Neural cell (in vitro differentiated cells): ENCODE measurements around the gene NR2F1-AS1. TPM values are rescaled to one million over a fixed set of nuclear protein-coding genes. Genes with fewer than 3 reads are reported as not detected.

Experiments used
- H2AFZ ChIP-seq: fragments of 200-600, 300-800 bp; sonication (generic), shearing (Covaris generic); 2 replicates; pipeline ENCODE4 v1.6.0; 2014; ENCODE audit warnings: low read depth, mild to moderate bottlenecking, antibody characterized with exemption, low read length, moderate library complexity
- H3F3A ChIP-seq: fragments of 200-600 bp; shearing (Covaris generic); 2 replicates; pipeline ENCODE4 v1.6.1; 2016; ENCODE audit warnings: mild to moderate bottlenecking, moderate library complexity, mixed read lengths, antibody characterized with exemption, low read length; ENCODE audit not compliant: insufficient read depth, poor library complexity, severe bottlenecking
- H3K27ac ChIP-seq: fragments of 200-600, 300-800 bp; sonication (generic), shearing (Covaris generic); 2 replicates; pipeline ENCODE4 v1.5.1; 2014; ENCODE audit warnings: mild to moderate bottlenecking, low read length, moderate library complexity
- H3K27me3 ChIP-seq: fragments of 300-800, 200-600 bp; sonication (generic), shearing (Covaris generic); 2 replicates; pipeline ENCODE4 v1.6.0; 2014; ENCODE audit warnings: mild to moderate bottlenecking, low read depth, low read length, moderate library complexity; ENCODE audit not compliant: insufficient read depth
- H3K36me3 ChIP-seq: fragments of 300-800, 200-600 bp; sonication (generic), shearing (Covaris generic); 2 replicates; pipeline ENCODE4 v1.5.1; 2014; ENCODE audit warnings: mild to moderate bottlenecking, antibody characterized with exemption, low read length, moderate library complexity; ENCODE audit not compliant: insufficient read depth
- H3K4me2 ChIP-seq: fragments of 300-800, 200-600 bp; sonication (generic), shearing (Covaris generic); 2 replicates; pipeline ENCODE4 v1.6.0; 2014; ENCODE audit warnings: mild to moderate bottlenecking, low read length
- H3K4me3 ChIP-seq: fragments of 300-800, 200-600 bp; sonication (generic), shearing (Covaris generic); 2 replicates; pipeline ENCODE4 v1.5.1; 2014; ENCODE audit warnings: mild to moderate bottlenecking, low read length, moderate library complexity
- H3K79me2 ChIP-seq: fragments of 200-600 bp; shearing (Covaris generic); replicated peaks from 2 replicates; pipeline ENCODE4 v1.6.0; 2014; ENCODE audit warnings: mild to moderate bottlenecking, low read length, moderate library complexity; ENCODE audit not compliant: insufficient read depth
- H3K9ac ChIP-seq: fragments of 300-800, 200-600 bp; sonication (generic), shearing (Covaris generic); 2 replicates; pipeline ENCODE4 v1.6.1; 2016; ENCODE audit warnings: mild to moderate bottlenecking, low read length, mixed read lengths
- H3K9me2 ChIP-seq: fragments of 200-600 bp; shearing (Covaris generic); 2 replicates; pipeline ENCODE4 v1.6.1; 2016; ENCODE audit warnings: mild to moderate bottlenecking, low read length, mixed read lengths; ENCODE audit not compliant: insufficient read depth
- H3K9me3 ChIP-seq: fragments of 200-600, 300-800 bp; sonication (generic), shearing (Covaris generic); 2 replicates; pipeline ENCODE4 v1.6.1; 2016; ENCODE audit warnings: mild to moderate bottlenecking, mixed run types, low read length, moderate library complexity, mixed read lengths
- H4K20me1 ChIP-seq: fragments of 200-600 bp; shearing (Covaris generic); 2 replicates; pipeline ENCODE4 v1.6.1; 2016; ENCODE audit warnings: mild to moderate bottlenecking, mixed run types; ENCODE audit not compliant: insufficient read depth
- CTCF ChIP-seq: fragments of 450-650 bp; IDR thresholded peaks from 2 replicates; pipeline ENCODE4 v1.5.1; 2014; ENCODE audit warnings: antibody characterized with exemption, mild to moderate bottlenecking, moderate library complexity; ENCODE audit not compliant: poor library complexity, severe bottlenecking
- EP300 ChIP-seq: fragments of 450-650 bp; conservative IDR thresholded peaks from 2 replicates; pipeline ENCODE4 v1.6.1; 2014; ENCODE audit warnings: antibody characterized with exemption, mild to moderate bottlenecking, moderate library complexity; ENCODE audit not compliant: poor library complexity, severe bottlenecking
- EZH2 ChIP-seq: fragments of 200-600, 300-800 bp; shearing (Covaris generic), sonication (generic); IDR thresholded peaks from 2 replicates; pipeline ENCODE4 v1.6.1; 2014; ENCODE audit warnings: antibody characterized with exemption, low read length, borderline replicate concordance, mild to moderate bottlenecking; ENCODE audit not compliant: insufficient read depth, poor library complexity, severe bottlenecking
- MXI1 ChIP-seq: fragments of 450-650 bp; conservative IDR thresholded peaks from 2 replicates; pipeline ENCODE4 v1.6.1; 2014; ENCODE audit warnings: antibody characterized with exemption, mild to moderate bottlenecking; ENCODE audit not compliant: poor library complexity, severe bottlenecking
- POLR2AphosphoS5 ChIP-seq: IDR thresholded peaks from 2 replicates; pipeline ENCODE4 v1.6.1; 2012
- RAD21 ChIP-seq: fragments of 450-650 bp; conservative IDR thresholded peaks from 2 replicates; pipeline ENCODE4 v1.6.1; 2014; ENCODE audit warnings: antibody characterized with exemption, mild to moderate bottlenecking, moderate library complexity
- REST ChIP-seq: IDR thresholded peaks from 2 replicates; pipeline ENCODE4 v1.6.1; 2012; ENCODE audit warnings: borderline replicate concordance
- SMC3 ChIP-seq: fragments of 450-650 bp; conservative IDR thresholded peaks from 2 replicates; pipeline ENCODE4 v1.6.1; 2014; ENCODE audit warnings: antibody characterized with exemption, mild to moderate bottlenecking, moderate library complexity; ENCODE audit not compliant: poor library complexity
- TAF1 ChIP-seq: IDR thresholded peaks from 2 replicates; pipeline ENCODE4 v1.6.1; 2012; ENCODE audit warnings: low read depth
- polyA plus RNA-seq: library from polyadenylated mRNA; depleted of rRNA; stranded (reverse); fragments of >200 nt; gene quantifications from 2 replicates; pipeline ENCODE4 v1.2.3, GENCODE V29; 2014

Gene NR2F1-AS1
- polyA plus RNA-seq, 1 donor from 2014 or later = 0.24 TPM

GRCh38 chr5:93602241-93603077 lies 21.4 kb upstream of the NR2F1-AS1 start:
- H4K20me1 ChIP-seq = no peaks in the 10 kb centered on the region
- no peak overlapping the region for H3K27ac ChIP-seq
- no peak overlapping the region for H2AFZ ChIP-seq
- no peaks in the 10 kb centered on the region for H3K9me3 ChIP-seq
- H3K9ac ChIP-seq = no peak overlapping the region
- H3F3A ChIP-seq = no peaks in the 10 kb centered on the region
- H3K9me2 ChIP-seq = no peaks in the 10 kb centered on the region
- peaks cover 100% of the 10 kb centered on the region for H3K27me3 ChIP-seq
- no peaks in the 10 kb centered on the region for H3K79me2 ChIP-seq
- H3K4me3 ChIP-seq = no peak overlapping the region
- TF ChIP-seq CTCF (no peak), RAD21 (no peak), TAF1 (no peak), MXI1 (no peak), SMC3 (no peak), EZH2 (peak; percentile 92), POLR2AphosphoS5 (peak; percentile 45)
- H3K4me2 ChIP-seq = no peak overlapping the region
- no peaks in the 10 kb centered on the region for H3K36me3 ChIP-seq

- TF ChIP-seq EZH2 (peak; percentile 63), TAF1 (no peak)
- Histone ChIP-seq H3K9ac (no peak overlapping the region), H4K20me1 (no peaks in the 10 kb centered on the region), H3K27ac (no peak overlapping the region), H3K4me2 (no peak overlapping the region), H3K27me3 (peaks cover 100% of the 10 kb centered on the region), H3K9me2 (no peaks in the 10 kb centered on the region), H3K9me3 (no peaks in the 10 kb centered on the region), H2AFZ (no peak overlapping the region), H3K36me3 (no peaks in the 10 kb centered on the region), H3K4me3 (no peak overlapping the region), H3F3A (no peaks in the 10 kb centered on the region), H3K79me2 (no peaks in the 10 kb centered on the region)
Observed at GRCh38 chr5:93601802-93602155, 20.8 kb upstream of the NR2F1-AS1 start.

DNA sequence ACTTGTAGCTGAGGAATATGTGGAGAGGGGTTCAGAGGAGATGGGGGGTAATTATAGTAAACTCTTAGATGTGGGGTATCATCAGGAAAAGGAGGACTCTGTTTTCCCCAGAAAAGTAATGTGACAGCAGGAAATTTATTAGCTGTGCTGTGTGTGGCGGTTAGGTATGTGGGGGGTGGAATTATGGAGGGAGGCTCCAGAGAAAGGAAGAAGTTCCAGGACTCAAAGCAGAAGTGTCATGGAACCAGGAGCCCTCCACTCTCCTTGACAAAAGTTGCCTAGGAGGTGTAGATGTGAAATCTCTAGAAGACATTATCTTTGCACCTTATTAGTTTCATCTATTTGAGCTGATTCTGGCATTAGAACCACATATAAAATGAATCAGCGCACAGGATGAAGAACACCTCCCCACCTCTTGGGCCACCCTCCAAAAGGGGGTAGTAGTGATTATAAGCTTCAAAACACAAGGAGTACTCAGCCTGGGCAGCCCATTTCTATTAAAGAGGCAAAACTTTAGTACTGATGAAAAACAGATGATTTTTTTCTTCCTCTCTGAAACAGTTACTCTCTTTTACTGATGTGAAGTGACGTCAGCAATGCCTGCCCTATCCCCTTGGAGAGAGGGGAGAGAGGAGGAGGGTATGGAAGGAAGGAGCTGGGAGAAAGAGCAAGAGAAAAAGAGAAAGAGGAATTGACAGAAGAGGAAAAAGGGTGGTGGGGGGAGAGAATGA lies 20.2 kb upstream of the NR2F1-AS1 start:
- H3K79me2 ChIP-seq = no peaks in the 10 kb centered on the region
- no peak overlapping the region for H3K27ac ChIP-seq
- peaks cover 100% of the 10 kb centered on the region for H3K27me3 ChIP-seq
- no peaks in the 10 kb centered on the region for H3K9me2 ChIP-seq
- no peaks in the 10 kb centered on the region for H3K36me3 ChIP-seq
- H3F3A ChIP-seq = no peaks in the 10 kb centered on the region
- no peak for TF ChIP-seq REST
- TF ChIP-seq RAD21 = no peak
- no peak for TF ChIP-seq EP300
- no peak for TF ChIP-seq POLR2AphosphoS5
- TF ChIP-seq TAF1 = no peak
- peaks cover 4% of the 10 kb centered on the region for H3K9me3 ChIP-seq
- H3K4me3 ChIP-seq = no peak overlapping the region
- H3K9ac ChIP-seq = no peak overlapping the region
- H2AFZ ChIP-seq = no peak overlapping the region
- no peak overlapping the region for H3K4me2 ChIP-seq
- no peaks in the 10 kb centered on the region for H4K20me1 ChIP-seq
